ENCODE measurements around the gene AFF3. TPM values are rescaled to one million over a fixed set of nuclear protein-coding genes. Genes with fewer than 3 reads are reported as not detected.

Gene AFF3
- total RNA-seq, 4 donors from 2014 or later = 3.1 to 5.0 (median 3.7) TPM

- H3K27ac ChIP-seq = no peak overlapping the region
- H3K4me1 ChIP-seq = no peaks in the 10 kb centered on the region
- no peaks in the 10 kb centered on the region for H3K9me3 ChIP-seq
- H3K4me3 ChIP-seq = no peak overlapping the region
- DNase-seq (ENCODE audit: low spot score in 2 of 2) = no peak
- no peaks in the 10 kb centered on the region for H3K27me3 ChIP-seq
- H3K36me3 ChIP-seq = no peaks in the 10 kb centered on the region
- no peak for TF ChIP-seq EP300 (IDR thresholded peaks at IDR 0.05)
- WGBS = 84% methylated on average over 5 of the region's 5 CpGs
Observed at GRCh38 chr2:99787769-99788382, 354.5 kb downstream of the AFF3 start.

GRCh38 chr2:99786636-99787390 lies 355.6 kb downstream of the AFF3 start:
- DNase-seq (ENCODE audit: low spot score in 2 of 2) = no peak
- Histone ChIP-seq H3K4me1 (no peaks in the 10 kb centered on the region), H3K27ac (no peak overlapping the region), H3K9me3 (no peaks in the 10 kb centered on the region), H3K4me3 (no peak overlapping the region), H3K36me3 (no peaks in the 10 kb centered on the region), H3K27me3 (no peaks in the 10 kb centered on the region)
- 67% methylated on average over 14 of the region's 14 CpGs for WGBS
- TF ChIP-seq CTCF (IDR thresholded peaks at IDR 0.05) = no peak
- TF ChIP-seq POLR2AphosphoS5 (IDR thresholded peaks at IDR 0.05) = no peak
- no peak for TF ChIP-seq POLR2A (IDR thresholded peaks at IDR 0.05)
- no peak for TF ChIP-seq EP300 (IDR thresholded peaks at IDR 0.05)

GRCh38 chr2:99784946-99785345 lies 357.4 kb downstream of the AFF3 start:
- no peak for DNase-seq (ENCODE audit: low spot score in 2 of 2)
- H3K9me3 ChIP-seq = no peaks in the 10 kb centered on the region
- H3K27me3 ChIP-seq = no peaks in the 10 kb centered on the region
- H3K4me1 ChIP-seq = no peaks in the 10 kb centered on the region
- H3K27ac ChIP-seq = no peak overlapping the region
- no peak overlapping the region for H3K4me3 ChIP-seq
- H3K36me3 ChIP-seq = no peaks in the 10 kb centered on the region
- TF ChIP-seq POLR2AphosphoS5 (IDR thresholded peaks at IDR 0.05) (no peak), POLR2A (IDR thresholded peaks at IDR 0.05) (no peak), CTCF (IDR thresholded peaks at IDR 0.05) (no peak), EP300 (IDR thresholded peaks at IDR 0.05) (no peak)
- 89% methylated on average over 8 of the region's 8 CpGs for WGBS

- Histone ChIP-seq H3K4me1 (no peaks in the 10 kb centered on the region), H3K27me3 (no peaks in the 10 kb centered on the region), H3K27ac (no peak overlapping the region), H3K9me3 (no peaks in the 10 kb centered on the region), H3K36me3 (no peaks in the 10 kb centered on the region), H3K4me3 (no peak overlapping the region)
- 86% methylated on average over 8 of the region's 8 CpGs for WGBS
- DNase-seq (ENCODE audit: low spot score in 2 of 2) = no peak
- TF ChIP-seq CTCF (IDR thresholded peaks at IDR 0.05) = no peak
- no peak for TF ChIP-seq EP300 (IDR thresholded peaks at IDR 0.05)
- TF ChIP-seq POLR2AphosphoS5 (IDR thresholded peaks at IDR 0.05) = no peak
- no peak for TF ChIP-seq POLR2A (IDR thresholded peaks at IDR 0.05)
Observed at GRCh38 chr2:99784282-99784681, 358.1 kb downstream of the AFF3 start.

- Histone ChIP-seq H3K36me3 (no peaks in the 10 kb centered on the region), H3K9me3 (no peaks in the 10 kb centered on the region), H3K4me3 (no peak overlapping the region), H3K4me1 (no peaks in the 10 kb centered on the region), H3K27me3 (no peaks in the 10 kb centered on the region), H3K27ac (no peak overlapping the region)
- no peak for DNase-seq (ENCODE audit: low spot score in 2 of 2)
- TF ChIP-seq POLR2AphosphoS5 (IDR thresholded peaks at IDR 0.05) = no peak
- no peak for TF ChIP-seq POLR2A (IDR thresholded peaks at IDR 0.05)
- no peak for TF ChIP-seq EP300 (IDR thresholded peaks at IDR 0.05)
- TF ChIP-seq CTCF (IDR thresholded peaks at IDR 0.05) = no peak
- WGBS = 70% methylated on average over 5 of the region's 5 CpGs
Observed at GRCh38 chr2:99780276-99780675, 362.1 kb downstream of the AFF3 start.
